ENCODE measurements around the gene ERCC6L2.

The ERCC6L2 gene

DNA sequence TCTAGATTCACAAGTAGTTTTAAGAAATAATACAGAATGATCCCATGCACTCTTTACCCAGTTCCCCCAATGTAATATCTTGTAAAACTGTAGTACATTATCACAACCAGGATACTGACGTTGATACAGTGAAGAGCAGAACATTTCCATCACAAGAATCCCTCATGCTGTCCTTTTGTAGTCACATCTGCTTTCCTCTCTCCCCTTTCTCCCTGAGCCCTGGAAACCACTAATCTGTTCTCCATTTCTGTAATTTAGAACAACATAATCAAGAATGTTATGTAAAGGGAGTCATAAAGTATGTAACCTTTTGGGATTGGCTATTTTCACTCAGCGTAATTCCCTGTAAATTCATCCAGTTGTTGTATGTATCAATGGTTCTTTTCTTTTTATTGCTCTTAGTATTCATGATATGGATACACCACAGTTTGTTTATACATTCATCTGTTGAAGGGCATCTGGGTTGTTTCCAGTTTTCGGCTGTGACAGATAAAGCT lies 61.1 kb downstream of the ERCC6L2 start:
- TF ChIP-seq, protein P1, sequence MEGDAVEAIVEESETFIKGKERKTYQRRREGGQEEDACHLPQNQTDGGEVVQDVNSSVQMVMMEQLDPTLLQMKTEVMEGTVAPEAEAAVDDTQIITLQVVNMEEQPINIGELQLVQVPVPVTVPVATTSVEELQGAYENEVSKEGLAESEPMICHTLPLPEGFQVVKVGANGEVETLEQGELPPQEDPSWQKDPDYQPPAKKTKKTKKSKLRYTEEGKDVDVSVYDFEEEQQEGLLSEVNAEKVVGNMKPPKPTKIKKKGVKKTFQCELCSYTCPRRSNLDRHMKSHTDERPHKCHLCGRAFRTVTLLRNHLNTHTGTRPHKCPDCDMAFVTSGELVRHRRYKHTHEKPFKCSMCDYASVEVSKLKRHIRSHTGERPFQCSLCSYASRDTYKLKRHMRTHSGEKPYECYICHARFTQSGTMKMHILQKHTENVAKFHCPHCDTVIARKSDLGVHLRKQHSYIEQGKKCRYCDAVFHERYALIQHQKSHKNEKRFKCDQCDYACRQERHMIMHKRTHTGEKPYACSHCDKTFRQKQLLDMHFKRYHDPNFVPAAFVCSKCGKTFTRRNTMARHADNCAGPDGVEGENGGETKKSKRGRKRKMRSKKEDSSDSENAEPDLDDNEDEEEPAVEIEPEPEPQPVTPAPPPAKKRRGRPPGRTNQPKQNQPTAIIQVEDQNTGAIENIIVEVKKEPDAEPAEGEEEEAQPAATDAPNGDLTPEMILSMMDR (conservative IDR thresholded peaks at IDR 0.05; ENCODE audit: low read length) = no peak

DNA sequence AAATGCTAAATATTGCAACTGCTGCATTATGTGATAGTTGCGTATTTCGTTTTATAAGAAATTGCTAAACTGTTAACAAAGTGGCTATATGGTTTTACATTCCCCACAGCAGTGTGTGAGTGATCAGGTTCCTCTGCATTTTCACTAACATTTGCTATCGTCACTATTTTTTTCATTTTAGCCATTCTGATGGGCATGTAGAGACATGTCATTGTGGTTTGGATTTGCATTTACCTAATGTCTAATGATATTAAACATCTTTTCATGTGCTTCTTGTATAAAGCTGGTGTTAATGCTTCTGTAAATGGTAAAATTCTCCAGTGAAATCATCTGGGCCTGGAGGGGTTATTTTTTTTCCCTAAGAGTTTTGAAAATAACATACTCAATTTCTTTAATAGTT lies 61.6 kb downstream of the ERCC6L2 start:
- no peak for DNase-seq (ENCODE audit: low read depth)
- H3K4me3 ChIP-seq (ENCODE audit: low read length) = no peak overlapping the region
- TF ChIP-seq, protein P1 (conservative IDR thresholded peaks at IDR 0.05; ENCODE audit: low read length) = no peak

More for the DNA sequence above, 61.1 kb downstream of the ERCC6L2 start:
- DNase-seq (ENCODE audit: low read depth) = no peak
- no peak overlapping the region for H3K4me3 ChIP-seq (ENCODE audit: low read length)

GRCh38 chr9:95938724-95939123 lies 63.2 kb downstream of the ERCC6L2 start:
- DNase-seq (ENCODE audit: low read depth) = no peak
- TF ChIP-seq, protein P1 (conservative IDR thresholded peaks at IDR 0.05; ENCODE audit: low read length) = no peak
- H3K4me3 ChIP-seq (ENCODE audit: low read length) = no peak overlapping the region

DNA sequence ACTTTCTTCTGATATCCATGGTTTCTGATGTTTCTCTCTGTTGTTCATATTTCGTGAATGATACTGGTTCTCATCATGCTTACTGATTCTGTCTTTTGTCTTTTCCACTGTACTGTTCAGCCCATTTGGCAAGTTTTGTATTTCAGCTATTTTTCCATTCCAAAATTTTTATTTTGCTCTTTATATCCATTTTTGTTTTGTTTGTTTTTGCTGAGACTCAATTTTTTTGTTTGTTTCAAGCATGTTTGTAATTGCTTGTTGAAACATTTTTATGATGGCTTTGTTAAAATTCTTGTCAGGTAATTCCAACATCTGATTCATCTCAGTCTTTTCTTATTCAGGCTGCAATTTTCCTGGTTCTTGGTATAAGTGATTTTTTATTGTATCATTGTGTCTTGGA lies 64.0 kb downstream of the ERCC6L2 start:
- TF ChIP-seq, protein P1 (conservative IDR thresholded peaks at IDR 0.05; ENCODE audit: low read length) = no peak
- H3K4me3 ChIP-seq (ENCODE audit: low read length) = no peak overlapping the region
- DNase-seq (ENCODE audit: low read depth) = no peak

DNA sequence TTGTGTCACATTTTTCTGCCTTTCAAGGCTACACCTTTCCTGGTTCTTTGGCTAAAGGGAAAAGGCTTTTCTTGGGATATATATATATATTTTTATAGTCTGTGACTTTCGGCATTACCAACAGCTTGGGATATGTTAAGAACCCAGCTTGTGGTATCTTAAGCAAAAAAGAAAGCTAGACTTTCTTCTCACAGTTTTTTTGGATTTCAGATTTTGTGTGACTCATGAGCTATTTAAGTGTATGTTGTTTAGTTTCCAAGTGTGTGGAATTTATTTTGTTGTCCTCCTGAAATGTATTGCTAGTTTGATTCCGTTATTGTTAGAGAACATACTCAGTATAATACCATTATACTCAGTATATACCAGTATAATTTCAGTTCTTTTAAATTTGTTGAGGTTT lies 64.8 kb downstream of the ERCC6L2 start:
- H3K4me3 ChIP-seq (ENCODE audit: low read length) = no peak overlapping the region
- DNase-seq (ENCODE audit: low read depth) = no peak
- TF ChIP-seq, protein P1 (conservative IDR thresholded peaks at IDR 0.05; ENCODE audit: low read length) = no peak

- TF ChIP-seq, protein P1 (conservative IDR thresholded peaks at IDR 0.05; ENCODE audit: low read length) = no peak
- H3K4me3 ChIP-seq (ENCODE audit: low read length) = no peak overlapping the region
- DNase-seq (ENCODE audit: low read depth) = no peak
Measured at GRCh38 chr9:95942016-95942415, 66.5 kb downstream of the ERCC6L2 start.

GRCh38 chr9:95947118-95947517 lies 71.6 kb downstream of the ERCC6L2 start:
- TF ChIP-seq, protein P1 (conservative IDR thresholded peaks at IDR 0.05; ENCODE audit: low read length) = no peak

More at GRCh38 chr9:95947118-95947517, 71.6 kb downstream of the ERCC6L2 start:
- DNase-seq (ENCODE audit: low read depth) = no peak
- no peak overlapping the region for H3K4me3 ChIP-seq (ENCODE audit: low read length)

All from AG10803 (cell line).